Loucy (cell line): ENCODE results near the gene CCNI.

ENCODE experiments used
- EZH2phosphoT487 ChIP-seq: fragments of 200-600 bp; IDR thresholded peaks from 2 replicates; pipeline ENCODE4 v1.6.1; 2018; ENCODE audit warnings: antibody characterized with exemption, mild to moderate bottlenecking, moderate library complexity, borderline replicate concordance
- TF ChIP-seq, protein P1 (sequence below): fragments of 200-600 bp; sonication (generic); conservative IDR thresholded peaks from 2 replicates; pipeline ENCODE4 v1.5.1; 2014; ENCODE audit warnings: mild to moderate bottlenecking, antibody characterized with exemption, low read length

DNA sequence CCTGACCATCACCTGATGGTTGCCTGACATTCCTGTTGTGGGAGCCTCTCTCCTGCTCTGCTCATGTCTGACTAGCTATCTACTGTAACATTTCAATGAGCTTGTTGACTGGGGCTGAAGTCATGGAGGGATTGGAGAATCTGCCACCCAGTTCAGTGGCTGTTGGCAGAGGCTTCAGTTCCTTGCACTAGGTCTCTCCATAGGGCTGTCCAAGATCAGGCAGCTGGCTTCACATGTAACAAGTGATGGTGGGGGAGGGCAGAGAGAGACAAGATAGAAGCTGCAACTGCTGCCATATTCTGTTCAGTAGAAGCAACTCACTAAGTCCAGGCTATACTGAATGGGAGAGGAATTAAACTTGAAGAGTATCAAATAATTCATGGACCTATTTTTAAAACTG, 14.1 kb upstream of the CCNI start:
- TF ChIP-seq, protein P1, sequence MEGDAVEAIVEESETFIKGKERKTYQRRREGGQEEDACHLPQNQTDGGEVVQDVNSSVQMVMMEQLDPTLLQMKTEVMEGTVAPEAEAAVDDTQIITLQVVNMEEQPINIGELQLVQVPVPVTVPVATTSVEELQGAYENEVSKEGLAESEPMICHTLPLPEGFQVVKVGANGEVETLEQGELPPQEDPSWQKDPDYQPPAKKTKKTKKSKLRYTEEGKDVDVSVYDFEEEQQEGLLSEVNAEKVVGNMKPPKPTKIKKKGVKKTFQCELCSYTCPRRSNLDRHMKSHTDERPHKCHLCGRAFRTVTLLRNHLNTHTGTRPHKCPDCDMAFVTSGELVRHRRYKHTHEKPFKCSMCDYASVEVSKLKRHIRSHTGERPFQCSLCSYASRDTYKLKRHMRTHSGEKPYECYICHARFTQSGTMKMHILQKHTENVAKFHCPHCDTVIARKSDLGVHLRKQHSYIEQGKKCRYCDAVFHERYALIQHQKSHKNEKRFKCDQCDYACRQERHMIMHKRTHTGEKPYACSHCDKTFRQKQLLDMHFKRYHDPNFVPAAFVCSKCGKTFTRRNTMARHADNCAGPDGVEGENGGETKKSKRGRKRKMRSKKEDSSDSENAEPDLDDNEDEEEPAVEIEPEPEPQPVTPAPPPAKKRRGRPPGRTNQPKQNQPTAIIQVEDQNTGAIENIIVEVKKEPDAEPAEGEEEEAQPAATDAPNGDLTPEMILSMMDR, result no peak
- TF ChIP-seq EZH2phosphoT487, result no peak
